Measurements from ENCODE around the gene ABTB1.
"Not testable (repeated sequence)": the region's sequence is repeated elsewhere in the genome, so short reads cannot be mapped to it uniquely, and the experiment has no call there.

Gene ABTB1

DNA sequence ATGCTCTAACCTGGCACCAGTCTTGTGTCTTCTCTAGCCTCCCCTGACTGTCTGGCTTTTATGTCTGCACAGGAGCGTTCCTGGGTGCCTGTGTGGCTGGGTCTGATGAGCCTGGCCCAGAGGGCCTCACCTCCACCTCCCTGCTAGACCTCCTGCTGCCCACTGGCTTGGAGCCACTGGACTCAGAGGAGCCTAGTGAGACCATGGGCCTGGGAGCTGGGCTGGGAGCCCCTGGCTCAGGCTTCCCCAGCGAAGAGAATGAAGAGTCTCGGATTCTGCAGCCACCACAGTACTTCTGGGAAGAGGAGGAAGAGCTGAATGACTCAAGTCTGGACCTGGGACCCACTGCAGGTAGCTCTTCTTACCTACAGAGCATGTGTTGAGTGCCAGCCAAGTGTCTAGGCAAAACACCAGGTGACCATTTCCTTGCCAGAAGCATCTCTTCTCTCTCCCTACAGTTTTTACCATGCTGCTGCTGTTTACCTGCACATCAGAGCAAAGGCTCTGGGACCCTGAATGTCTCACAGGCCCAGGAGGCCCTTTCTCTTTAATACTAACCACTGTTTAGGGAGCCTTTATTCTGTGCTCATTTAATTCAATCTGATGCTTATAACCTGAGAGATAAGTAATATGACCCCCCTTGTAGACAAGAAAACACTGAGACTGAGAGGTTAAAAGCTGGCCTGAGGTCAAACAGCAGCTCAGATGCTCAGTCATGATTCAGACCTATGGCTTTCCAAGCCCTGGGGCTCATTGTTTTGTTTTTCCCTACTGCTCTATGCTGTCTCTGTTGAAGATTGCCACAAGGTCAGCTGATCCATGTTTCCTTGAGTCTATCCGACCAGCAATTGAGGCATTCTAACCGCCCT, 33.3 kb upstream of the ABTB1 start:
- H3K27me3 ChIP-seq (ENCODE audit: insufficient read depth, low read length): no peaks in the 10 kb centered on the region
- no peak overlapping the region for H2AFZ ChIP-seq (ENCODE audit: low read depth, low read length)
- H3K9me3 ChIP-seq (ENCODE audit: low read length): no peaks in the 10 kb centered on the region
- H3K36me3 ChIP-seq (ENCODE audit: insufficient read depth, low read length): peaks cover 29% of the 10 kb centered on the region
- no peak overlapping the region for H3K4me3 ChIP-seq (ENCODE audit: low read length)
- H3K4me1 ChIP-seq (ENCODE audit: insufficient read depth, low read length): peaks cover 2% of the 10 kb centered on the region

DNA sequence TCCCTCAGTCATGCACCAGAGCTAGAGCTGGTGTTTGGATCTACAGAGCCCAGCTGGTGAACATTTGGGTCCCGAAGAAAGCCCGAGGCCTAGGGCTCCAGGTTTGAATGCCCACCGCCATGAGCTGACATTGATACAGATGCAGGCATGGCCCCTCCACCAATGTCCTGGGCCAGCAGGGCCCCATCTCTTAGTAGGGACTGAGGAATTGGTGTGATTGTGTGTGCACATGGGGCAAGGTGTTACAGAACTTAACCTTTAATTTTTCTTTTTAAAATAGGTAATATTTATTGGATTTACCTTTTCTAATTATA, 32.8 kb upstream of the ABTB1 start:
- H3K4me1 ChIP-seq (ENCODE audit: insufficient read depth, low read length): peaks cover 2% of the 10 kb centered on the region
- no peak overlapping the region for H3K4me3 ChIP-seq (ENCODE audit: low read length)
- no peaks in the 10 kb centered on the region for H3K9me3 ChIP-seq (ENCODE audit: low read length)
- no peak overlapping the region for H2AFZ ChIP-seq (ENCODE audit: low read depth, low read length)
- H3K27me3 ChIP-seq (ENCODE audit: insufficient read depth, low read length): no peaks in the 10 kb centered on the region
- H3K36me3 ChIP-seq (ENCODE audit: insufficient read depth, low read length): peaks cover 35% of the 10 kb centered on the region

DNA sequence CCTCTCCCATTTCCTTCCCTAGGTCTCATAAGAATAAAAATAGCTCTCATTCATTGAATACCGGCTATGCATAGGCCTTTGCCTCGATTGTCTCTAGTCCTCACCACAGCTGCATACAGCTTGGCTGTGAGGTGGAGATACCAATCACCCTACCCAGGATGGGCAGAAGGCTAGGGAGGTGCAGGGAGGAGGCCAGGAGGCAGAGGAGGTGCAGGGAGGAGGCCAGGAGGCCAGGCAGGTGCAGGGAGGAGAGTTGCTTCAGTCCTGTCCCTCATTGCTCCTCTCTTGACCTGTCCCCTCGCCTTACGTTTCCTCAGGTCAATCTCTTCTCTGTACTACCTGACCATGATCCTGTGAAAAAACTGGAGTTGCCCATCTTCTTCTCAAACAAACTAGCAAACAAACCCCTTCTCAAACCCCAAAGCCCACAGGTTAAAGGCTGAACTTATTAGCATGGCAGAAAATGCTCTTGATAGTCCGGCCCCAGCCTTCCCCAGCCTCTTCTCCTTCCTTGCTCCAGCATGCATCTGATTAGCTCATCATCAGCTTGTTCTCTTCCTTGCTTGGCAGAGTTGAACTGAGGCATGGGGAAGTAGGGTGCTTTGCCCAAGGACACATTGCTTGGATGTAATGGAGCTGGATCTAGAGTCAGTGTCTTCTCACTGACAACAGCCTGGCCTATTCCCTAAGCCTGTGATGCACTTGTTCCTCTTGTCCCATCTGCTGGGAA, 27.9 kb upstream of the ABTB1 start:
- peaks cover 52% of the 10 kb centered on the region for H3K36me3 ChIP-seq (ENCODE audit: insufficient read depth, low read length)
- H2AFZ ChIP-seq (ENCODE audit: low read depth, low read length): no peak overlapping the region
- no peaks in the 10 kb centered on the region for H3K9me3 ChIP-seq (ENCODE audit: low read length)
- no peaks in the 10 kb centered on the region for H3K4me1 ChIP-seq (ENCODE audit: insufficient read depth, low read length)
- H3K4me3 ChIP-seq (ENCODE audit: low read length): no peak overlapping the region
- no peaks in the 10 kb centered on the region for H3K27me3 ChIP-seq (ENCODE audit: insufficient read depth, low read length)

DNA sequence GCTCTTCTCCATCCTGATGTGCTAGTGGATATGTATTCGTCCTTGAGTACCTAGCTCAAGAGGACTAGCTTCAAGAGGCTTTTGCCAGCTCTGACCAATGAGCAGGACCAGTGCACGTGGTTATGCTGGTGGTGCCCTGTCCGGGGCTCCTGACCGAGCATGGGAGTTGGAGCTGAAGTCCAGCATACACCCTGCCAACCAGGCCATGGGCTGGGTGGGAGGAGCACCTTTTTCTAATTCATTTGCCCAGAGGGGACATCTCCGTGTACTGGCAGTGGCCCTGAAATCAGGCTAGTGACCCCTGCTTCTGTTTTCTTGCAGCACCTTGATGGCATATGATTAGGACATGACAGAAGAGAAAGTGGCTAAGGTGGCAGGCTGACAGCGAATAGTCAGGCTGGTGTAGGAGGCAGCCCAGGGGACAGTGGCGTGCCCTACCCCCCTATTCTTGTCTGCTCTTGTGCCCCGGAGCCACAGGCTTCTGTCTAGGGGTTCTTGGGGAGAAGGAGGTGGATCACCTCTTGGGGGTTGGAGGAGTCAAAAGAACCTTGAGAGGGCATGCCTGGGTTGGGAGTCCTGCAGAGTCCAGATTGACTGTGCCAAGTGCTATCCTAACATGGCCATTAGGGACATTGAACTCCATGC, 27.3 kb upstream of the ABTB1 start:
- Histone ChIP-seq H3K36me3 (ENCODE audit: insufficient read depth, low read length) (peaks cover 50% of the 10 kb centered on the region), H3K4me3 (ENCODE audit: low read length) (no peak overlapping the region), H3K27me3 (ENCODE audit: insufficient read depth, low read length) (no peaks in the 10 kb centered on the region), H2AFZ (ENCODE audit: low read depth, low read length) (no peak overlapping the region), H3K4me1 (ENCODE audit: insufficient read depth, low read length) (no peaks in the 10 kb centered on the region), H3K9me3 (ENCODE audit: low read length) (no peaks in the 10 kb centered on the region)

DNA sequence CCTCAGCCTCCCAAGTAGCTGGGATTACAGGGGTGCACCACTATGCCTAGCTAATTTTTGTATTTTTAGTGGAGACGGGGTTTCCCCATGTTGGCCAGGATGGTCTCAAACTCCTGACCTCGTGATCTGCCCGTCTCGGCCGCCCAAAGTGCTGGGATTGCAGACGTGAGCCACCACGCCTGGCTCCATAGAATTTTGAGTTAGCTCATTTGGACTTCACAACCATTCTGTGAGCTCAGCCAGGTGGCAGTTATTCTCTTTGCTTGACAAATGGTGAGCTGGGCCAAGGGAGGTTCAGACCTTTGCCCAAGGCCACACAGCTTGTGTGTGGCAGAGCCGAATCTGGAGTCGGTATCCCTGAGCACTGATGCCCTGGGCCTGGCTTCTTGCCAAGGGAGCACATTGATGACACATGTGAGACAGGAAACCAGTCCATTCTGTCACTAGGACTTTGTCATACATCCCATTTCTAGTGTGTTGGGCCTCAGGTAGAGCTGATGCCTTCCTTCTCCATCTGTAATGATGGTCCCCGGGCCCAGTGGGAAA, 26.2 kb upstream of the ABTB1 start:
- Histone ChIP-seq H3K4me3 (ENCODE audit: low read length) (no peak overlapping the region), H3K27me3 (ENCODE audit: insufficient read depth, low read length) (no peaks in the 10 kb centered on the region), H3K4me1 (ENCODE audit: insufficient read depth, low read length) (no peaks in the 10 kb centered on the region), H3K36me3 (ENCODE audit: insufficient read depth, low read length) (peaks cover 50% of the 10 kb centered on the region), H3K9me3 (ENCODE audit: low read length) (no peaks in the 10 kb centered on the region), H2AFZ (ENCODE audit: low read depth, low read length) (no peak overlapping the region)

DNA sequence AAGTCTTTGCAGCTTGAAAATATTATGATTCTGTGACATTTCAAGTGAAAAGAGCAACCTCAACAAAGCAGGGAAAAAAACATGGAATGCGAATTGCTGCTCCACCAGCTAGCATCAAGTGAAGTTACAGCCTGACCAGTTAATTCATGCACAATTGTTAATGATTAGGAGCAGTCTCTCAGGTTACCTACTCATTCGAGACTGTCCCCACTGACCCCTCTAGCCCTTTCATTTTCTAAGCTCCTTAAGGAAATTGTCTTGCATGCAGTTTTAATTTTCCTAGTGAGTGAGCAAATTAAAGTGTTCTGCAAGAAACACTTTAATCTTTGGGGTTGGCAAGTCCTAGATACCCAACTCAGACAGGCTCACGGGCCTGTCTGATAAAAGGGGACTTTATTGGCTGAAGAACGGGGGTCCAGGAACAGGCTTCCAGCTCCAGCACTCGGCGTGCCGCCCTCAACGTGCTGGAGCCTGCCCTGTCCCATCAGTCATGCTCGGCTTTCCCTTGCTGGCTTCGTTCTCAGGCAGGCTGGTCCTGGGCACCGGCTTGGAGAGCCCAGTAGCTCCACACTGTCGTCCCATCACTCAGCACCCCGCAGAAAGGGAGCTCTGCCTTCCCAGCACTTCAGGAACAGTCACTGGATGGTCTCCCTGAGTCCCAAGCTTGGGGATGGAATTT, 25.4 kb upstream of the ABTB1 start:
- no peaks in the 10 kb centered on the region for H3K9me3 ChIP-seq (ENCODE audit: low read length)
- no peak overlapping the region for H3K4me3 ChIP-seq (ENCODE audit: low read length)
- no peaks in the 10 kb centered on the region for H3K4me1 ChIP-seq (ENCODE audit: insufficient read depth, low read length)
- peaks cover 52% of the 10 kb centered on the region for H3K36me3 ChIP-seq (ENCODE audit: insufficient read depth, low read length)
- no peaks in the 10 kb centered on the region for H3K27me3 ChIP-seq (ENCODE audit: insufficient read depth, low read length)
- H2AFZ ChIP-seq (ENCODE audit: low read depth, low read length): no peak overlapping the region

DNA sequence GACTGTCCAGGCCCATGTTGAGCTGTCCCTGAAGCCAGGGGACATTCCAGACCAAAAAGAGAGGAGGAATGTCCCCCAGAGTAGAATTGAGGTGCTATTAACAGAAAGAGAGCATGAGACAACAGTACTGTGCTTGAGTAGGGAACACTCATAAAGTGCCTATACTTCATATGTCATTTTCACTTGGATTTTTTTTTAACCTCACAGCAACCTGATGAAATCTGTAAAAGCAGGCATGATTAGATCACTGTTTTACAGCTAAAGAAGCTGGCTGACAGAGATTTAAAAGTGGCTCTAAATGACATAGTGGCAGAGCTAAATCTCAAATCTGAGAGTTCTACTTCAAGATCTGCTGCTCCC, 24.9 kb upstream of the ABTB1 start:
- no peak overlapping the region for H2AFZ ChIP-seq (ENCODE audit: low read depth, low read length)
- peaks cover 51% of the 10 kb centered on the region for H3K36me3 ChIP-seq (ENCODE audit: insufficient read depth, low read length)
- no peak overlapping the region for H3K4me3 ChIP-seq (ENCODE audit: low read length)
- H3K4me1 ChIP-seq (ENCODE audit: insufficient read depth, low read length): no peaks in the 10 kb centered on the region
- H3K27me3 ChIP-seq (ENCODE audit: insufficient read depth, low read length): no peaks in the 10 kb centered on the region
- no peaks in the 10 kb centered on the region for H3K9me3 ChIP-seq (ENCODE audit: low read length)

DNA sequence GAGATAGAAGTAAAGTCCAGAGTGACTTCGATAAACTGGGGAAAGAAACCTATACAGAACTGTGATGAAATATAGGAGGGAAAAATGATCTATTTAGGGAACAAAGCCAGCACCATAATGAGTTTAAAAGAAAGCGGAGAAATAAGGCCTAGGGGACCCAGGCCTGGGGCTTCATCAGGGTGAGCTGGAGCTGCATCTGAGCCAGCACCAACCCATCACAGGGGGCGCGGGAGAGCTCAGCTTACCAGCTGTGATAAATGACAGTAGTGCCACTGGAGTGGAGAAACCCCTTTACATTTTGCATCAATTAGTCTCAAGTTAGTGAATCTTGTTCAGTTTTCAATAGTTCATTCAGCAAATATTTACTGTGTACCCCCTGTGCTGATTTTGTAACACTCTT, 22.5 kb upstream of the ABTB1 start:
- Histone ChIP-seq H3K4me3 (ENCODE audit: low read length) (no peak overlapping the region), H3K27me3 (ENCODE audit: insufficient read depth, low read length) (no peaks in the 10 kb centered on the region), H3K9me3 (ENCODE audit: low read length) (no peaks in the 10 kb centered on the region), H3K36me3 (ENCODE audit: insufficient read depth, low read length) (peaks cover 48% of the 10 kb centered on the region), H3K4me1 (ENCODE audit: insufficient read depth, low read length) (no peaks in the 10 kb centered on the region), H2AFZ (ENCODE audit: low read depth, low read length) (no peak overlapping the region)

DNA sequence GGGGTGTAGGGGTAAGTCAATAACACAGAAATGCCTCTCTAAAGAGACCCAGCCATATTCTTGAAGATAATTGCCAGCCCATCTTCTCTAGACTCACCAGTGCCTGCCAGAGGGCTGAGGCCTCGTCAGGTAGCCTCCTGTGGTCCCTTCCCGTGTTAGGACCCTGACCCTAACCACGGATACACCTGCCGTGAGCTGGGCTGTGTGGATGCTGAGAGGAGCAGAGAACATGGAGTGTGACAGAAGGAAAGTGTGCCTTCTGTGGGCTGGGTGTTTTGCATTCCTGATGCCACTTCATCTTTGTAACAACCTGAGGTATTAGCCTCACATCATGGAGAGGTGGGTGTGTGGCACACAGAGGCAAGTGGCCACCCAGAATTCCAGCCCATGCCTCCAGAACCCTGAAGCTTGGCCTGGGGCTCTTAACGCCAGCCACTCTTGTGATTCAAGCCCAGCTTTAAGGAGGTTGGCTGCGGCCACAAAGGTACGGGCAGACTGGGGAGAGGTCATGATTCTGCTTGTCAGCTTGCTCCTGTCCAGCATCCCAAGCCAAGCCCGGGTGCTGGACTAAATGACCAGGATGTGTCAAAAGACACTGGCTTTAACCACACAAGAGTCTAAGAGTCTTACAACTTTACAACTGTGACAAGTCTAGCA, 21.1 kb upstream of the ABTB1 start:
- Histone ChIP-seq H3K36me3 (ENCODE audit: insufficient read depth, low read length) (peaks cover 45% of the 10 kb centered on the region), H3K27me3 (ENCODE audit: insufficient read depth, low read length) (no peaks in the 10 kb centered on the region), H2AFZ (ENCODE audit: low read depth, low read length) (no peak overlapping the region), H3K4me1 (ENCODE audit: insufficient read depth, low read length) (no peaks in the 10 kb centered on the region), H3K9me3 (ENCODE audit: low read length) (no peaks in the 10 kb centered on the region), H3K4me3 (ENCODE audit: low read length) (no peak overlapping the region)

DNA sequence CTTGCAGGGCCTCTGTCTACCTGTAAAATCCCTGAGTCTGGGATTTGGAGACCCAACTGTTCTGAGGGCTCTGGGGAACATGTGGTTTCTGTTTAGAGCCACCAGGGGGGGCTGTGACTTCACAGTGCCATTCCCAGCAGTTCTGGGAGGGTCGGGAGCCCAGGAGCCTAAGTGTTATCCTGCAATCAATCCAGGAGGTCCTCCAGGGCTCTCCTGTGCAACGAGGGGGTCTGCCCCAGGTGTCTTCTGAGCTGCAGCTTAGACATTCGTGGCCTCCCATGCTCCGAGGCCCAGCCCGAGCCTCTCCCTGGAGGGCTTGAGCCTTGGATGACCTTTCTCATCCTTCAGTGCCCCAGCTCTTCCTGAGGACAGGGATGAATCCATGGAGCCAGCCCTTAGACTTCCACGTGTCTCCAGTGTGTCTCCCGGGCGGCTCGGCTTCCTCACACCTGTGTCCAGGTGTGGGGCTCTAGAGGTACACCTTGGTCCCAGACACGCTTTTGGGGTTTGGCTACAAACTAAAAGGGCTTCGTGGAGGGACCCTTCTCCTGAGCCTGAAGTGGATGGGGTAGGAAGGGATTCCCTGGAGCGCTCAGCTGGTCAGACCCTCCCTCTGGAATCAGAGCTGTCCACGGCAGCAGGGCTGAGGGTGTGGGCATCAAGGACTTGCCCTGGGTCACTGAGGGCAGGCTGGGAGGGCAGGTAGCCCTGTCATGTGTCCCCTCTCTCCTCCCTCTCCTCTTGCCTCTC, 20.3 kb upstream of the ABTB1 start:
- Histone ChIP-seq H3K36me3 (ENCODE audit: insufficient read depth, low read length) (peaks cover 47% of the 10 kb centered on the region), H3K4me3 (ENCODE audit: low read length) (no peak overlapping the region), H2AFZ (ENCODE audit: low read depth, low read length) (no peak overlapping the region), H3K9me3 (ENCODE audit: low read length) (no peaks in the 10 kb centered on the region), H3K4me1 (ENCODE audit: insufficient read depth, low read length) (no peaks in the 10 kb centered on the region), H3K27me3 (ENCODE audit: insufficient read depth, low read length) (no peaks in the 10 kb centered on the region)

DNA sequence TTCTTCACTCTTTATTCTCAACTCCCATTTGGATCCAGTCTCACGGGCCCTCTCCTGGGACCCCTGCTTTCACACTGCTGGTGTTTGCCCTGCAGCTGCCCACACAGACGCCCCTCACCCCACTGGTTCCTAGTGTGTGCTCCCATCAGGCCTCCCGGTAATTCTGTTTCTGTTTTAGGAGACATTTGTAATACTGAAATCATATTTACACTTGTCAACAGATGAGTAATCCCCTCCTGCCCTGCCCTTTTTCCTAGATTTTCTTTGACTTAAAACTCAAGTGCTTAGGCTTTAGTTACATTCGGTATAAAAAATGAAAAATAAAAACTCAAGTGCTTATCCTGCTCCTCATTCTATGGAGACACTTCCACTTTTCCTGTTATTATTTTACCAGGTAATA, 18.4 kb upstream of the ABTB1 start:
- H3K9me3 ChIP-seq (ENCODE audit: low read length): no peaks in the 10 kb centered on the region
- no peak overlapping the region for H2AFZ ChIP-seq (ENCODE audit: low read depth, low read length)
- H3K4me1 ChIP-seq (ENCODE audit: insufficient read depth, low read length): no peaks in the 10 kb centered on the region
- H3K4me3 ChIP-seq (ENCODE audit: low read length): no peak overlapping the region
- no peaks in the 10 kb centered on the region for H3K27me3 ChIP-seq (ENCODE audit: insufficient read depth, low read length)
- peaks cover 40% of the 10 kb centered on the region for H3K36me3 ChIP-seq (ENCODE audit: insufficient read depth, low read length)

DNA sequence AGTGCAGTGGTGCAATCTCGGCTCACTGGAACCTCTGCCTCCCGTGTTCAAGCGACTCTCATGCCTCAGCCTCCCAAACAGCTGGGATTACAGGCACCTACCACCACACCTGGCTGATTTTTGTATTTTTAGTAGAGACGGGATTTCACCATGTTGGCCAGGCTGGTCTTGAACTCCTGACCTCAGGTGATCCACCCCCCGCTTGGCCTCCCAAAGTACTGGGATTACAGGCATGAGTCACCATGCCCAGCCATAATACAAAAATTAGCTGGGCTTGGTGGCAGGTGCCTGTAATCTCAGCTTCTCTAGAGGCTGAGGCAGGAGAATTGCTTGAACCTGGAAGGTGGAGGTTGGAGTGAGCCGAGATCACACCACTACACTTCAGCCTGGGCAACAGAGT, 17.8 kb upstream of the ABTB1 start:
- not testable (repeated sequence) for H2AFZ ChIP-seq (ENCODE audit: low read depth, low read length)

More for the DNA sequence above, 17.8 kb upstream of the ABTB1 start:
- H3K9me3 ChIP-seq (ENCODE audit: low read length); H3K4me3 ChIP-seq (ENCODE audit: low read length); H3K27me3 ChIP-seq (ENCODE audit: insufficient read depth, low read length); H3K4me1 ChIP-seq (ENCODE audit: insufficient read depth, low read length): not testable (repeated sequence)
- peaks cover 43% of the 10 kb centered on the region for H3K36me3 ChIP-seq (ENCODE audit: insufficient read depth, low read length)

Data from neuron (in vitro differentiated cells).